CD4-positive, alpha-beta T cell treated with Interleukin-4 for 4 hours (primary cell): ENCODE results near the gene RPS10.
A peak's percentile ranks its signal among the peaks of the same experiment; 100 is the strongest.
"Not testable (repeated sequence)": the region's sequence is repeated elsewhere in the genome, so short reads cannot be mapped to it uniquely, and the experiment has no call there.

Experiments used
- DNase-seq: peaks from one replicate; pipeline ENCODE4 v3.0.0-alpha.2; 2020

RPS10 gene

GRCh38 chr6:34391786-34392496 is 33.9 kb downstream of the RPS10 start:
- DNase-seq: peak; percentile 45

- no peak for DNase-seq
These were observed 34.4 kb downstream of the RPS10 start for GRCh38 chr6:34391473-34391785.

DNA sequence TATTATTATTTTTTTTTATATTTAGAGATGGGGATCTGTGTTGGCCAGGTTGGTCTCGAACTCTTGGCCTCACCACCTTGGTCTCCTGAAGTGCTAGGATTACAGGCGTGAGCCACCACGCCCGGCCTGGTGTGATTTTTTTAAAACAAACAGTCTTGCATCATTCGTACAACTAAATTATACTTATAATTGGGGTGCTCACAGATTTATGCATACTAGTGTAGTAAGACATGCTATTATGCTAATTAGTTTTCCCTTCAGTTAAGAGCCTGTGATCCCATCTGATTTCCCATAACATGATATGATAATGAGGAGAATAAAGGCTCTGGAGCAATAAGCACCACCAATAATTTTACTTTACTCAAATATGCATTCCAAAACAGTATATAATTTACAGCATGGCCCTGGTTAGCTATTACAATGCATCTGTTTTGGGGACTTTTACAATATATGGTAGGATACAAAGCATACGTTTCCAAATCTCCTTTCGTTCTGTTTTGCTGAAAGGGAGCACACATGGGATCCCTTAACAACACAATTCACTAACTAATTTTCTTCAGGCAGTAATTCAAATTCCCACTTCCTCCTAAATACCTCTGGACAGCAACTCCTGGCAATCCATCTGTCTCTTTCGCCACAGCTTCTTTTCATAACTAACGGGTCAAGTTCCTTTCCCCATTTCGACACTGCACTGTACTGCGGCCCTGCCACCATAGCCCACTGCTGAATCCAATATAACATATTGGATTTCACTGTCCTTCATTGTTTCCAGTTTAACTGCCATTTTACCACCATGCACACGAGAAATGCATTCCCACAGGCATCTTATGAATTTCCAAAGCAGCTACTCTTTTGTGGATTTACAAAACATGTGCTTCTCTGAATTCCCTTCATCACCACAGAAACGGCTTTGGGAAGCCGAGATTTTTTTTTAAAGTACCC is 35.1 kb downstream of the RPS10 start:
- DNase-seq: no peak

DNA sequence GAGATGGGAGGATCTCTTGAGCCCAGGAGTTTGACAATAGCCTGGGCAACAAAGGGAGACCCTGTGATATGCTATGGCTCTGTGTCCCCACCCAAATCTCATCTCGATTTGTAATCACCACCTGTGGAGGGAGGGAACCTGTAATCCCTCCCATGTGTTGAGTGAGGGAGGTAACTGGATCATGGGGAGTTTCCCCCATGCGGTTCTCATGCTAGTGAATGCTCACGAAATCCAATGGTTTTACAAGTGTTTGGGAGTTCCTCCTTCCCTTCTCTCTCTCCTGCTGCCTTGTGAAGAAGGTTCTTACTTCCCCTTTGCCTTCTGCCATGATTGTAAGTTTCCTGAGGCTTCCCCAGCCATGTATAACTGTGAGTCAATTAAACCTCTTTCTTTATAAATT is 36.8 kb downstream of the RPS10 start:
- DNase-seq: no peak

DNA sequence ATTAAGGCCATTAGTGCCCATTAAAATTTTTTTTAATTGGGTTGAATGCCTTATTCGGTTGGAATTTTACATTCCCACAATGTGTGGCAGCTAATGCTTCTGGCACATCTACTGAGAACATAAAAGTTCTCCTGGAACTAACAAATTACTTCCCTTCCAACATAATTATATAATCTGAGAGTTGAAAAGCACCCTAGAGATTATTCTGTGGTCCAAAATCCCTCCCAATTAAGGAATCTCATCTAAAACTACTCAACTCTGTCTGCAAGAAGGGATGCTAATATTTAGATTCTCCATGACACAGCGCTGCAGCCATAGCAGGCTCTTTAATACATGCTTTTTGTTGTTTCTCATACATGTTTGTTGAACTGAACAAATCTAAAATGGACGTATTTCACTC is 37.4 kb downstream of the RPS10 start:
- no peak for DNase-seq

DNA sequence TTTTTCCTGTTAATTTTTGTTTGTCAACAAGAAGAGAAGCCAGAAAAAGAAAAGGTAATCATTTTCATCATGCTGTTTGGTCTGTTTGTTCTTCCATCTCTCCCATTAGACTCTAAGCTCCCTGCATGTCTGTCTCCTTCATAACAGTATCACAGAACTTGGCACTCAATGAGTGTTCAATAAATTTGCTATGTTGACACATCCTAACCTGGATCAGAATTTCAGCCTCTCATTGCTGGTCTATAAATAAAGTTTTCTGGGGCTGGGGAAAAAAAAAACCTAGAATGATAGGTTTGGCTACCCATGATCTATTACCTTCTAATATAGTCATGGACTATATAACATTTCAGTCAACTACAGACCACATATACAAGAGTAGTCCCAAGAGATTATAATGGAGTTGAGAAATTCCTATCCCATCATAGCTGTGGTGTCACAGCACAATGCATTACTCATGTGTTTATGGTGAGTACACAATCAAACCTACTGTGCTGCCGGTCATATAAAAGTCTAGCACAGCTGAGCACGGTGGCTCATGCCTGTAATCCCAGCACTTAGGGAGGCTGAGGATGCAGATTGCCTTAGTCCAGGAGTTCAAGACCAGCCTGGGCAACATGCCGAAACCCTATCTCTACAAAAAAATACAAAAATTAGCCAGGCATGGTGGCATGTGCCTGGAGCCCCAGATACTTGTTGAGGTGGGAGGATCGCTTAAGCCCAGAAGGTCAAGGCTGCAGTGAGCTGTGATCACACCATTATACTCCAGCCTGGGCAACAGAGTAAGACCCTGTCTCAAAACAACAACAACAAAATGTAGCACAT is 39.3 kb downstream of the RPS10 start:
- no peak for DNase-seq

GRCh38 chr6:34385793-34386195 is 40.1 kb downstream of the RPS10 start:
- DNase-seq: no peak

DNA sequence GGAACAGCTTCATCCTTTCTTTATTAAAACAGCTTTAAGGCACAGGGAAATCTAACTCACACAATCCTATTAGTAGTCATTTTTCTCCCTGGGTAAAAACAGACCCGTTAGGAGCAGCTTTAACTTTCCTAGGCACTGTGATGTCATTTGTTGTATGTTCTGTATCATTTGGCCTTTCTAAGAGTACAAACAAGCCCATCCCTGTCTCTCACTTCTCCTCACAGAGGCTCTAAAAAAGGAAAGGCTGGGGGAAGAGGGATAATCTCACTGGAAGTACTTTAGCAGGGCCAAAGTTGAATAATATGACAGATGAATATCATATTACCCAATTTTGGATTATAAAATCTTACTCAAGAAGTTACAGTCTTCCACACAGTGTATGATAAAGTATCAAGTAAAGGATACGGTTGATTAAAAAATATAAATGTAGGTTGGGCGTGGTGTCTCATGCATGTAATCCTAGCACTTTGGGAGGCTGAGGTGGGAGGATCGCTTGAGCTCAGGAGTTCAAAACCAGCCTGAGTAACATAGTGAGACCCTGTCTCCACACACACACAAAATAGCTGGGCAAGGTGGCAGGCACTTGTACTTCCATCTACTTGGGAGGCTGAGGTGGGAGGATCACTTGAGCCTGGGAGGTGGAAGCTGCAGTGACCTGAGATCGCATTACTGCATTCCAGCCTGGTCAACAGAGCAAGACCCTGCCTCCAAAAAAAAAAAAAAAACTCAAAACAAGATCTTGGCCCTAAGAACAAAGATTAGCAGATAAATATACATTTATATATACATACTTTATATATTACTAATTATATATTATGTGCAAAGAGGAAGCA is 41.3 kb downstream of the RPS10 start:
- no peak for DNase-seq

- no peak for DNase-seq
These were observed 42.1 kb downstream of the RPS10 start for GRCh38 chr6:34383656-34384320.

DNA sequence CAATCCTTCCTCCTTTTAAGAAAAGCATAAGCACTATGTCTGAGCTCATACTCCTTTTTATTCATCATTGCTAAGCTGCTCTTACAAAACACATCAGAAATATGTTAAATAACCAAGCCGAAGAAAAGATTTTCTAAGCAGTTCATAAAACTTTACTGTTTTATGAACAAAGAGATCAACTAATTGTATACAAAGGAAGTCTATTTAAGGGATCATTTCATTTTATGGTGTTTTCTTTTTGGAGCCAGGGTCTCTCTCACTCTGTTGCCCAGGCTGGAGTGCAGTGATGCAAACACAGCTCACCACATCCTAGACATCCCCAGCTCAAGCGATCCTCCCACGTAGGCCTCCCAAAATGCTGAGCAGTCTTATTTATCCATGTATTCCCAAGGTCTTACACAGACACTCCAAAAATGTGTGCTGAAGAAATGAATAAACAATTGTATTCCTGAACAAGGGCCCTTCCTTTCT is 42.7 kb downstream of the RPS10 start:
- DNase-seq: no peak

- DNase-seq: no peak
These were observed 44.8 kb downstream of the RPS10 start for GRCh38 chr6:34381081-34381480.

DNA sequence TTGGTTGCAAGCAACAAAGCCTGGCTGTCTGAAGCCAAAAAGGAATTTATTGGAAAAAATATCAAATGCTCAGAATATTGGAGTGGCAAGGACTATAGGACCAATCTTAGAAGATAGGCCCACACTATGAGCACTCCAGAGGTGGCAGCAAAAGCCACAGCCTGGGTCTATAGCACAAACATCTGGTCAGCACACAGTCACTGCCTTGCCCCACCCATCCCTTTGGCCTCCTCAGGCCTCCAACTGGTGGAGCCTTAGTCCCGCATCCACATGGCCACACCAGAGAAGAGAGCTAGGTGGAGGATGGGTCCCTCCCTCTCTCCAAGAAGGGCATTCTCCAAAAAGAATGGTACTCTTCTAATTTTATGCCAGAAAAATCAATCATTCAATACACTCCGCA is 47.4 kb downstream of the RPS10 start:
- DNase-seq: no peak

- DNase-seq: no peak
These were observed 47.9 kb downstream of the RPS10 start for GRCh38 chr6:34377984-34378383.

DNA sequence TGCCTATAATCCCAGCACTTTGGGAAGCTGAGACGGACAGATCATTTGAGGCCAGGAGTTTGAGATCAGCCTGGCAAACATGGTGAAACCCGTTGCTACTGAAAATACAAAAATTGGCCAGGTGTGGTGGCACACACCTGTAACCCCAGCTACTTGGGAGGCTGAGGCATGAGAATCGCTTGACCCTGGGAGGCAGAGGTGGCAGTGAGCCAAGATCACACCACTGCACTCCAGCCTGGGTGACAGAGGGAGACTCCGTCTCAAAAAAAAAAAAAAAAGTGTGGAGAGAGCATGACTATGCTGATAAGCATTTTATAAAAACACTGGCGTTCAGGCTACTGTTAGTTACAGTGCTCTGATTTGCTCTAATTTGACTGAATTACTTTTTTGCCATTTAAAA is 48.3 kb downstream of the RPS10 start:
- DNase-seq: not testable (repeated sequence)

DNA sequence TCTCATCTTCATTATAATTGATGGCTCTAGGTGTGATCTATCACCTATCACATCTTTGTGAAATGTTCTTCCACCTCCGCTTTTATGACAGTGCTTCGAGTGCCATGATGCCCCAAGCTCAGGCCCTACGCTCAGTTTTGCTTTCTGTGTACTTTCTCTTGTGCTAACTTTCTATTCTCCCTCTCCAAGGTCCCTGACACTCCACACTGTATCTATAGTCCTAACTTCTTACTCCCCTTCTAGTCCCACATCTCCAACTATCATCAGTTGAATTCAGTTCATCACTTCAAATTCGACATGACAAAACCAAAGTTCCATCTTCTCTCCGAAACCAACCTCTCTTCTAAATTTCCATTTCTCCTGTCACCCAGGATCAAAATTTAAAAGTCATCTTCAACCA is 50.0 kb downstream of the RPS10 start:
- no peak for DNase-seq

DNA sequence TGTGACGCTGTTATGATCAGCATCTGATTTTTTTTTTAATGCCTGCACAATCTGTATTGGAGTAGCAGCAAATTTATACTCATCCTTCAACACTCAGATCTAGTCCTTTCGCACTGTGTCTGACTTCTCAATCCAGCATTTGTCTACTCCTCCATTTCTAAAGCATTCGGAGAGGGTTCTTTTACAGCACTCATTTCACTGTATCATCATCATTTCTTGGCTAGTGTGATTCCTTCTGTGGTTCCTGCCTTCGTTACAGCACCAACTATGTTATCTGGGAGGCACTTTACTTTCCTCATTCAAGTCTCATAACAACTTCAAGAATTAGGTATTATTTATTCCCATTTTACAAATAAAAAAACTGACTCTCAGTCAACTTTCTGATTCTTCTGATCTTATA is 51.4 kb downstream of the RPS10 start:
- DNase-seq: no peak

GRCh38 chr6:34374069-34374468 is 51.8 kb downstream of the RPS10 start:
- DNase-seq: no peak

DNA sequence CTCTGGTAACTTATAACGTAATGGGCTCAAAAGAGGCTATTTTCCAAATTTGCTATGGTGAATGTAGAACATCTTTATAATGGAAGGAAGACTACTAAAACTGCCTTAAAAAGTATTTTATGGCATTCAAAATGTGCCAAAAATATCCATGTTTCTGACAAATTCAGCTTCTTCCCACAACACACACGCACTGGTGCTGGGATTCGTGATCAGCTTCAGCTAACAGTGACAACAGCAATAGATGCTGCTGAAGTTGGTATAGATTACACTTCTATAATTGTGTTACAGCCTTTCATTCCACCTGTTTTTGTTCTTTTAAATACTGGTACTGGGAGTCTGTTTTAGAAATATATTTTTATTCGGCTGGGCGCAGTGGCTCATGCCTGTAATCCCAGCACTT is 52.4 kb downstream of the RPS10 start:
- no peak for DNase-seq

GRCh38 chr6:34371865-34372264 is 54.0 kb downstream of the RPS10 start:
- not testable (repeated sequence) for DNase-seq

DNA sequence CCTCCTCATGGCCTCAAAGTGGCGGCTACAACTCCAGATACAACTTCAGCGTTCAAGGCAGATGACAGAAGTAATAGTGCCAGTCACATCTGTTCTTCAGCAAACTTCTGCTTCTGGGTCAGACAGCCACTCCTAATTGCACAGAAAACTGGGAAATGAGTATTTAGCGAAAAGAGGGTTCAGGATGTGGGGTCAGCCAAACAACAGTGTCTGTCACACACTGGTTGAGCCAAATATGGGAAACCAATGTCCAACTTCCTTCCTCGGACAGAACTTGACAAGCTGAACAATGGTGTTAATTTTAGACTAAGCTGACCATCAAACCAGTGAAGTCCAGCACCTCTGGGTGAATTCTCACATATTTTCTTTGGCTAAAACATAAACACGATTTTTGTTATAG is 55.5 kb downstream of the RPS10 start:
- DNase-seq: no peak

- DNase-seq: no peak
These were observed 56.5 kb downstream of the RPS10 start for GRCh38 chr6:34369385-34369784.
